ENCODE measurements around the gene ABCA3. TPM values are rescaled to one million over a fixed set of nuclear protein-coding genes. Genes with fewer than 3 reads are reported as not detected.

The ABCA3 gene
- total and polyA plus RNA-seq, 9 donors, result 2.0 to 11.3 (median 6.9) TPM

DNA sequence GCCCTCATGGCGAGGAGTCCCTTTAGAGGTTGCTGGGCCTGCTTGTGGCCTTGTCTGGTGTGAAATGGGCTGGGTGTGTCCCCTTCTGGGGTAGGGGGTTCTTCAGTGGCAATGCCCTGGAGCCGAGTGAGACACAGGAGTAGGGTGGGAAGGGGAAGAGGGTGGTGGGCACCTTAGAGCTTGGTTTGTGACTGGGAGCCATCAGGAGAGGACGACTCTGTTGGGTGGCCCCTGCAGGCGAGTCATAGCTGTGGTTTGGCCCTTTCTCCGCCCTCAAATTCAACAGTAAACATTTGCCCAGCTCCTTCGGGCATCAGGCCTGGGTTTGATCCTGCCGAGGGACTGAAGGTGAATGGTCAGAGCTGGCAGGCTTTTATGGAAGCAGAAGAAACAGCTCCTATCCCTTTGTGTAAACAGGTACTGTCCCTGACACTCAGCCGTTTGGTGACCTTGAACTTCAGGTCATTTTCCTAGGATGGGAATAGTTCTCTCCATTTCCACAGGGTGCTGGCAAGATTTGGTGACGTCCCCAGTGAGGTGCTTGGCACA is 114.2 kb downstream of the ABCA3 start:
- DNase-seq, result no peak
- TF ChIP-seq, protein P1, sequence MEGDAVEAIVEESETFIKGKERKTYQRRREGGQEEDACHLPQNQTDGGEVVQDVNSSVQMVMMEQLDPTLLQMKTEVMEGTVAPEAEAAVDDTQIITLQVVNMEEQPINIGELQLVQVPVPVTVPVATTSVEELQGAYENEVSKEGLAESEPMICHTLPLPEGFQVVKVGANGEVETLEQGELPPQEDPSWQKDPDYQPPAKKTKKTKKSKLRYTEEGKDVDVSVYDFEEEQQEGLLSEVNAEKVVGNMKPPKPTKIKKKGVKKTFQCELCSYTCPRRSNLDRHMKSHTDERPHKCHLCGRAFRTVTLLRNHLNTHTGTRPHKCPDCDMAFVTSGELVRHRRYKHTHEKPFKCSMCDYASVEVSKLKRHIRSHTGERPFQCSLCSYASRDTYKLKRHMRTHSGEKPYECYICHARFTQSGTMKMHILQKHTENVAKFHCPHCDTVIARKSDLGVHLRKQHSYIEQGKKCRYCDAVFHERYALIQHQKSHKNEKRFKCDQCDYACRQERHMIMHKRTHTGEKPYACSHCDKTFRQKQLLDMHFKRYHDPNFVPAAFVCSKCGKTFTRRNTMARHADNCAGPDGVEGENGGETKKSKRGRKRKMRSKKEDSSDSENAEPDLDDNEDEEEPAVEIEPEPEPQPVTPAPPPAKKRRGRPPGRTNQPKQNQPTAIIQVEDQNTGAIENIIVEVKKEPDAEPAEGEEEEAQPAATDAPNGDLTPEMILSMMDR (IDR thresholded peaks at IDR 0.05), result no peak
- no peak for TF ChIP-seq POLR2A (IDR thresholded peaks at IDR 0.05)
- no peak for TF ChIP-seq EP300 (IDR thresholded peaks at IDR 0.05)
- WGBS, 3 donors, result 46 to 62% (median 47%) methylated on average over 9 of the region's 9 CpGs
- H3K36me3 ChIP-seq, result no peaks in the 10 kb centered on the region
- H3K9me3 ChIP-seq, result no peaks in the 10 kb centered on the region
- H3K27me3 ChIP-seq, result no peaks in the 10 kb centered on the region
- no peak overlapping the region for H3K27ac ChIP-seq
- intact Hi-C loops (cut with DNase I), result no loop called here
- peaks cover 5% of the 10 kb centered on the region for H3K4me1 ChIP-seq (ENCODE audit: insufficient read depth)
- H3K4me3 ChIP-seq, result no peak overlapping the region

MicroRNAs within 50 kb of the gene (microRNA counts, 767-probe panel; counts per million panel counts)
- 530 counts per million, percentile 78 among the panel's probes with 10 or more counts for microRNA hsa-miR-940

Small RNAs within 50 kb of the gene (microRNA-seq; reads per million reads assigned to microRNA genes)
- gene MIR3677 (0 reads per million in 3 donors), gene MIR4717 (0 reads per million in 3 donors)

Small RNAs within 50 kb of the gene (small RNA-seq; reads per million reads assigned to genes)
- gene MIR3677 (not detected), gene MIR4717 (not detected)

Other genes with a start within 250 kb of the ABCA3 start
- gene PKD1, start 204.8 kb downstream of the ABCA3 start, total RNA-seq, result 100 to 1,000 TPM in 6 of 7 donors, 10 to 100 TPM in 1; 78.8 to 203 (median 145) TPM
- 100 to 1,000 TPM in 1 of 2 donors, 1 to 10 TPM in 1; 8.7 to 113 TPM for gene PKD1, start 204.8 kb downstream of the ABCA3 start, polyA plus RNA-seq
- gene RAB26, start 192.1 kb downstream of the ABCA3 start, total RNA-seq, result under 1 TPM in 2 of 7 donors, not detected in 5; 0.12 to 0.80 TPM
- under 1 TPM; 0.19 to 0.50 TPM for gene RAB26, start 192.1 kb downstream of the ABCA3 start, polyA plus RNA-seq
- gene TRAF7, start 184.9 kb downstream of the ABCA3 start, total RNA-seq, result 10 to 100 TPM; 20.5 to 68.0 (median 48.0) TPM
- 10 to 100 TPM; 13.3 to 26.3 TPM for gene TRAF7, start 184.9 kb downstream of the ABCA3 start, polyA plus RNA-seq
- gene CASKIN1, start 144.1 kb downstream of the ABCA3 start, total RNA-seq, result 1 to 10 TPM in 1 of 7 donors, under 1 TPM in 6; 0.10 to 2.4 (median 0.60) TPM
- under 1 TPM in 1 of 2 donors, not detected in 1; 0.52 TPM for gene CASKIN1, start 144.1 kb downstream of the ABCA3 start, polyA plus RNA-seq
- gene MLST8, start 135.3 kb downstream of the ABCA3 start, total RNA-seq, result 10 to 100 TPM; 24.5 to 56.2 (median 28.4) TPM
- 10 to 100 TPM in 1 of 2 donors, 1 to 10 TPM in 1; 7.4 to 42.9 TPM for gene MLST8, start 135.3 kb downstream of the ABCA3 start, polyA plus RNA-seq
- gene BRICD5, start 129.9 kb downstream of the ABCA3 start, total RNA-seq, result 1 to 10 TPM; 3.2 to 8.3 (median 6.4) TPM
- 1 to 10 TPM in 1 of 2 donors, under 1 TPM in 1; 0.37 to 4.1 TPM for gene BRICD5, start 129.9 kb downstream of the ABCA3 start, polyA plus RNA-seq
- gene PGP, start 125.9 kb downstream of the ABCA3 start, total RNA-seq, result 10 to 100 TPM in 1 of 7 donors, 1 to 10 TPM in 6; 5.0 to 12.3 (median 7.5) TPM
- gene PGP, start 125.9 kb downstream of the ABCA3 start, polyA plus RNA-seq, result 1 to 10 TPM; 2.5 to 5.2 TPM
- 10 to 100 TPM; 18.3 to 26.2 (median 22.7) TPM for gene E4F1, start 117.1 kb downstream of the ABCA3 start, total RNA-seq
- gene E4F1, start 117.1 kb downstream of the ABCA3 start, polyA plus RNA-seq, result 10 to 100 TPM in 1 of 2 donors, under 1 TPM in 1; 0.58 to 23.5 TPM
- 1 to 10 TPM in 1 of 7 donors, under 1 TPM in 6; 0.37 to 1.1 (median 0.75) TPM for gene DNASE1L2, start 104.3 kb downstream of the ABCA3 start, total RNA-seq
- under 1 TPM in 1 of 2 donors, not detected in 1; 0.69 TPM for gene DNASE1L2, start 104.3 kb downstream of the ABCA3 start, polyA plus RNA-seq
- gene ECI1, start 89.1 kb downstream of the ABCA3 start, total RNA-seq, result 10 to 100 TPM; 39.0 to 66.3 (median 51.3) TPM
- gene ECI1, start 89.1 kb downstream of the ABCA3 start, polyA plus RNA-seq, result 10 to 100 TPM in 1 of 2 donors, 1 to 10 TPM in 1; 3.1 to 48.1 TPM
- gene RNPS1, start 72.6 kb downstream of the ABCA3 start, total RNA-seq, result 100 to 1,000 TPM in 6 of 7 donors, 10 to 100 TPM in 1; 78.0 to 172 (median 153) TPM
- 100 to 1,000 TPM in 1 of 2 donors, 10 to 100 TPM in 1; 85.2 to 138 TPM for gene RNPS1, start 72.6 kb downstream of the ABCA3 start, polyA plus RNA-seq
- 1 to 10 TPM; 1.4 to 2.5 (median 2.0) TPM for gene CCNF, start 88.7 kb upstream of the ABCA3 start, total RNA-seq
- 1 to 10 TPM in 1 of 2 donors, under 1 TPM in 1; 0.87 to 1.1 TPM for gene CCNF, start 88.7 kb upstream of the ABCA3 start, polyA plus RNA-seq
- 1 to 10 TPM in 3 of 7 donors, under 1 TPM in 2, not detected in 2; 0.38 to 2.0 (median 1.4) TPM for gene TEDC2, start 119.4 kb upstream of the ABCA3 start, total RNA-seq
- gene TEDC2, start 119.4 kb upstream of the ABCA3 start, polyA plus RNA-seq, result 1 to 10 TPM in 1 of 2 donors, not detected in 1; 1.2 TPM
- under 1 TPM in 3 of 7 donors, not detected in 4; 0.12 to 0.34 (median 0.26) TPM for gene NTN3, start 130.6 kb upstream of the ABCA3 start, total RNA-seq
- under 1 TPM in 1 of 2 donors, not detected in 1; 0.13 TPM for gene NTN3, start 130.6 kb upstream of the ABCA3 start, polyA plus RNA-seq
- gene TBC1D24, start 134.4 kb upstream of the ABCA3 start, total RNA-seq, result 1 to 10 TPM; 2.5 to 8.1 (median 6.7) TPM
- gene TBC1D24, start 134.4 kb upstream of the ABCA3 start, polyA plus RNA-seq, result 1 to 10 TPM; 1.9 to 2.3 TPM
- 100 to 1,000 TPM in 5 of 7 donors, 10 to 100 TPM in 2; 34.8 to 143 (median 119) TPM for gene ATP6V0C, start 173.2 kb upstream of the ABCA3 start, total RNA-seq
- gene ATP6V0C, start 173.2 kb upstream of the ABCA3 start, polyA plus RNA-seq, result 100 to 1,000 TPM in 1 of 2 donors, 10 to 100 TPM in 1; 82.6 to 119 TPM
- 10 to 100 TPM; 14.5 to 28.7 (median 26.9) TPM for gene AMDHD2, start 179.6 kb upstream of the ABCA3 start, total RNA-seq
- gene AMDHD2, start 179.6 kb upstream of the ABCA3 start, polyA plus RNA-seq, result 10 to 100 TPM in 1 of 2 donors, under 1 TPM in 1; 0.47 to 25.6 TPM
- gene CEMP1, start 190.7 kb upstream of the ABCA3 start, total RNA-seq, result 1 to 10 TPM in 1 of 7 donors, under 1 TPM in 3, not detected in 3; 0.36 to 1.0 (median 0.41) TPM
- under 1 TPM in 1 of 2 donors, not detected in 1; 0.33 TPM for gene CEMP1, start 190.7 kb upstream of the ABCA3 start, polyA plus RNA-seq
- gene PDPK1, start 197.3 kb upstream of the ABCA3 start, total RNA-seq, result 10 to 100 TPM; 19.1 to 53.2 (median 37.4) TPM
- gene PDPK1, start 197.3 kb upstream of the ABCA3 start, polyA plus RNA-seq, result 10 to 100 TPM; 14.6 to 27.2 TPM